AG08396 (cell line): Measurements from ENCODE around the gene TAS2R38.
"Not testable (repeated sequence)": the region's sequence is repeated elsewhere in the genome, so short reads cannot be mapped to it uniquely, and the experiment has no call there.

ENCODE experiments used
- DNase-seq: peaks from one replicate; pipeline ENCODE4 v3.0.0; 2012; ENCODE audit warnings: low spot score, mixed read lengths

TAS2R38 gene

DNA sequence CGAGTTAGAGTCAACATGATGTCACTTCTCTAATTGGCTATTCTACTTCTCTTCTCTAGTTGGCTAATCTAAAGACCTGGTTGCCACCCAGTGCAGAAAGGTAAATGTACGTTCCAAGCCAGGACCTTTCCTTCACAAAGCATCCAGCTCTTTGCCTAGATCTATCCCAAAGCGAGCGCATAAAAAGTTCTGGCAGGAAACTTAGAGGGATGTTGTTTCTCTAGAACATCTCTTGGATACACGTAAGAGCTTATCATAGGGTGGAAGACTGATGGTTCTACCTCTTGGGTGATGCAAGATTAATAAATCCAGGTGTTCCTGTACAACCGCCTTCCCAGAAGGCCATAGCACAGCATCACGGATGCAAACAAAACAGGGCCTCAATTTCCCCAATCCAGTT, at the start of gene TAS2R38:
TSS of gene TAS2R38 (minus strand) at position 101 of the 400 bp plus-strand sequence. CDS start at position 17, 84 bp downstream.
- no peak for DNase-seq

DNA sequence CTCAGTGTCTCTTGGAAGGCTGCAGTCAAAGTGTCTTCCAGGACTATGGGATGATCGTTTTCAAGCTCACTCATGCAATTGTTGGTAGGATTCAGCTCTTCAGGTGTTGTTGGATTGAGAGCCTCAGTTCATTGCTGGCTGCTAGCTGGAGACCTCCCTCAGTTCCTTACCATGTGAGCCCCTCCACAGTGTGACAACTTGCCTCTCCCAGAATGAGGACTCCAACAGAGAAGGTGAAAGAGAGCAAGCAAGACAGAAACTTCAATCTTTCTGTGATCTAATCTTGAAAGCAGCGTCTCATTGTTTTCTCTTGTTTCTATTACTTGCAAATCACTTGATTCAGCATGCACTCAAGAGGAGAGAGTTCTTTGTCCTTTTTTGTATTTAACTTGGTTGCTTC, 44.6 kb upstream of the TAS2R38 start:
- no peak for DNase-seq

GRCh38 chr7:142017451-142017850, 43.9 kb upstream of the TAS2R38 start:
- DNase-seq = no peak

GRCh38 chr7:142012825-142013511, 39.4 kb upstream of the TAS2R38 start:
- DNase-seq = no peak

- DNase-seq = no peak
Observed at GRCh38 chr7:142010952-142011548, 37.5 kb upstream of the TAS2R38 start.

- no peak for DNase-seq
Observed at GRCh38 chr7:142009187-142009586, 35.6 kb upstream of the TAS2R38 start.

DNA sequence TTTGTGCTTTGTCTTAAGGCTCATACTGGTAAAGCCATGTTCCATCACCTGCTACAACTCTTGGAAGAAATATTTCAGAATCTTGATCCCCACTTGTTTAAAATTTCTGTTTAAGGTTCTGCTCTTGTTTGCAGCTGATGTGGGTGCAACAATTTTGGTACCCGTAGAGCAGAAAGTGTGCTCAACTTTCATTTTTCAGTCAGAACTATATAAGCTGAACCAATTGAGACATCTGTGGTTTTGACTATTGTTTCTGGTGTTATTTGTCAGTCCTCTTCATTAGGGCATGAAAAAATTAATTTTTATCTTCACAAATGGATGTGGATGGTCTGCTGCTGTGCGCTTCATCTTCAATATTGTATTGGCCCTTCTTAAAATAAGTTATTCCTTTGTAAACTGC, 33.0 kb upstream of the TAS2R38 start:
- DNase-seq = no peak

DNA sequence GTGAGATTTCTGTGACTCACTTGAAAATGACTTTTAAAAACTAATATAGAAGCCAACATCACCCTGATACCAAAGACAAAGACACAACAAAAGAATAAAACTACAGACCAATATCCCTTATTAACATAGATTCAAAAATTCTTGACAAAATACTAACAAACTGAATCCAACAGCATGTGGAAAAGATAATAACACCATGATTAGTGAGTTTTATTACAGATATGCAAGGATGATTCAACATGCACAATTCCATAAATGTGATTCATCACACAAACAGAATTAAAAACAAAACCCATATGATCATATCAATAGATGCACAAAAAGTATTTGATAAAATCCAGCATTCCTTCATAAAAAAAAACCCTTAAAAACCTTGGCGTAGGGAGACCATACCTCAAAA, 28.6 kb upstream of the TAS2R38 start:
- no peak for DNase-seq

GRCh38 chr7:142001163-142001874, 27.7 kb upstream of the TAS2R38 start:
- DNase-seq = no peak

DNA sequence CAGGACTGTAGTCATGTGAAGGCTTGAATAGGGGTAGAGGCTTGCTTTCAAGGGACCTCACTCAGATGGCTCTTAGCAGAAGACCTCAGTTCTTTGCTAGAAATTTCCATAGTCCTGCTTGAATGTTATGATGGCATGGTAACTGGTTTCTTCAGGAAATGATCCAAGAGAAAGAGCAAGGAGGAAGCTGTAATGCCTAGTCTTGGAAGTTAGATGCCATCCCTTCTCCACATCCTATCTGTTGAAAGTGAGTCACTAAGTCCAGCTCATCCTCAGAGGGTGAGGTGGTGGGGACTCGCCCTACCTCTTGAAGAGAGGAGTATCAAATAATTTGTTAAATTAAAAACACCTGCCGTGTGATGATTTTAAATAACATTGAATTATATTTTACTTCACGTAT, 26.7 kb upstream of the TAS2R38 start:
- no peak for DNase-seq

DNA sequence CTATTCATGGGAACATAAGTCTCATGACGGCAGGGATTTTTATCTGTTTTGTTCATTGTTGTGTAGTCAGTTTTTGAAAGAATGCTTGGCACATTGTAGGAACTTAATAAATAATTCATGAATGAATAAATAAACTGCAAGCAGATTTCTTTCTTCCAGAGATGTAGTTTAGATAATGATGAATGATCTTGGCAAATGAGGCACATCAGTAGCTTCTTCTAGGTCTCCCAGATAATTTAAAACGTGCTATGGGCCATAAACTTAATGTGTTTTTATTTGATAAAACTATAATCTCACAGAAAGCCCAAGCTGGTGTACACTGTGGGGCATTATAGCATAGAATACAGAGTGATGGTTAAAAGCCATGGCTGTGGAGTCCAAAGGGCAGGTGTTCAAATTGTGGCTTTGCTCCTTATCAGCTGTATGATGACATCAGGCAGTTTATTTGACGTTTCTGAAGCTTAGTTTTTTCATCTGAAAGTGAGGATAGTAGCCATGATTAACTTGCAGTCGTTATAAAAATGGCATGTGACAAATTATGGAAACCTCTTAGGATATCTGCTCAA, 25.6 kb upstream of the TAS2R38 start:
- no peak for DNase-seq

GRCh38 chr7:141993354-141993753, 19.8 kb upstream of the TAS2R38 start:
- DNase-seq = no peak

DNA sequence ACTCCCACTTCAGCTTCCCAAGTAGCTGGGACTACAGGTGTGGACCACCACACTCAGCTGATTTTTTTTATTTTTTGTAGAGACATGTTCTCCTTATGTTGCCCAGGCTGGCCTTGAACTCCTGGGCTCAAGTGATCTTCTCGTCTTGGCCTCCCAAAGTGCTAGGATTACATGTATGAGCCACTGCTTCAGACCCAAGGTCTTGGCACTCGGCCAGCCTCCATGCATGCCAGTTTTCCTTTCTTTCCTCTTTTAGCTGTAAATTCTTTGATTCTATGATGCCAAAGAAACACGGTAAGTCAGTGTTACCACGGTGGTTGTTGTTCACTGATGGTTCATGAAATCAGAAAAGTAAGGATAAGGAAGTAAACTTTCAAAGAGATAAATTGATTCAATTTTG, 19.1 kb upstream of the TAS2R38 start:
- DNase-seq = no peak

- DNase-seq = no peak
Observed at GRCh38 chr7:141992156-141992555, 18.6 kb upstream of the TAS2R38 start.

GRCh38 chr7:141991140-141991539, 17.6 kb upstream of the TAS2R38 start:
- no peak for DNase-seq

DNA sequence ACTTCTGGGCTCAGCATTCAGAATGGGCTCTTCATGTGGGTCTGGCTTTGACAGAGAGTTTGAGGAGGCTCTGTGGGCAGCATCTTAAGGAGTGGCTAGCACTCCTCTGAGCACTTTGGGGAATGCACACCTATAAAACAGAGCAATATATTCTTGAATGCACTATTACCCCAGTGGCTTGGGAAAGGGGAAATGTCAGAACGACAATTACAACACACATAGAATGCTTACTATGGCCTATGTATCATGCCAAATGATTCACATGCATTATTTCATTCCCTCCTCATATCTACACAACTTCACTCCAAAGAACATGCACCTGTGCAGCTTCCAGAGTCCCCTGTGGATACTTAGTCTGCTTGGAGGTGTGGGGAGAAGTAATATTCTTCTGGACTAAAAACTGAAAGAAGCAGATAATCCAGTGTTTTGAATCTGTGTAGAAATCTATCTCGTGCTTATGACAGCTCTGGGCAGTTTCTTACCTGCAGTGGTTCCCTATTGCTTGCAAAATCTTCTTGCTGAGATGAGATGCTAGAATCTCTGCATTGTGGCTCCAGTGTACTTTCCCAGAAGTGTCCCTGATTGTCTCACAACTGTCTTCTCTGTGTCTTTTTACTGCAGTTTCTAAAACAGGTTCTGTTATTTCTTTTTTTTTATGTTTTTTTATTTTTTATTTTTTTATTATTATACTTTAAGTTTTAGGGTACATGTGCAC, 16.6 kb upstream of the TAS2R38 start:
- DNase-seq = no peak

DNA sequence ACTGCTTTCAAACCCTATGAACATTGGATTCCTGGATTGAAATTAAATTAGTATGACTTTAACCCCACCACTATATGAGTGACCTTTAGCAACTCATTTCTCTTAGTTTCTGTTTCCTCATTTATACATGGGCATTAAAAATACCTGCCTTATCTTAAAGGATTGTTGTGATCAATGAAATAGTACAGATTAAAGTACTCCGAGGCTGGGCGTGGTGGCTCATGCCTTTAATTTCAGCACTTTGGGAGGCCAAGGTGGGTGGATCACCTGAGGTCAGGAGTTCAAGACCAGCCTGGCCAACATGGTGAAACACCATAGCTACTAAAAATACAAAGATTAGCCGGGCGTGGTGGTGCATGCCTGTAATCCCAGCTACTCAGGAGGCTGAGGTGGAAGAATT, 14.2 kb upstream of the TAS2R38 start:
- not testable (repeated sequence) for DNase-seq

DNA sequence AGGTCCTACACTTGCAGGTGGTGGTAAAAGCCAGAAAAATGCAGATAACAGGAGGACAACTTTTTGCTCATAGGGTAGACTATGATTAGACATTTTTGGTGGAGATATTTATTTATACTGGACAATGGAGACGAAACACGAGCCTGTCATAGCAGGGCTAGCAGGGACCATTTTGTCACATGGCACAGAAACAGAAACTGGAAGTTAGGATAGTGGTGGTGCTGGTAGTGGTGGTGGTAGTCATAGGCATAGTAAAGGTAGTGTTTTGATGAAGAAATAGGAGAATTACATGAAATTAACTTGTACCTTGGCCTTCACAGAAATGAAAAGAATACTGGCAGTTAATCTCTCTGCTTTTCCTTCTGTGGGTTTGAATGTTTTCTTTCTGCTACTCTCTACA, 13.3 kb upstream of the TAS2R38 start:
- no peak for DNase-seq

DNA sequence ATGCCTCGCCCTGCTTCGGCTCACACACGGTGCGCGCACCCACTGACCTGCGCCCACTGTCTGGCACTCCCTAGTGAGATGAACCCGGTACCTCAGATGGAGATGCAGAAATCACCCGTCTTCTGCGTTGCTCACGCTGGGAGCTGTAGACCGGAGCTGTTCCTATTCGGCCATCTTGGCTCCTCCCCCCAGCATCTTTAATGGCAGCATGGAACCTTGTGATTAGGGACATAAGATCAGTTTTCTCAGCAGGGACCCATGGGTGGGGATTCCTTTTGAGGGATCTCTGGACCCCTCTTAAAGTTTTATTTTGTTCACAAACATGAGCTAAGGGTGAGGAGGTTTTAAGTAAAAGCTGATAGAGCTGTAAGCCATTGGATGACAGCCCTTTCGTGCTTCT, 12.4 kb upstream of the TAS2R38 start:
- not testable (repeated sequence) for DNase-seq

DNA sequence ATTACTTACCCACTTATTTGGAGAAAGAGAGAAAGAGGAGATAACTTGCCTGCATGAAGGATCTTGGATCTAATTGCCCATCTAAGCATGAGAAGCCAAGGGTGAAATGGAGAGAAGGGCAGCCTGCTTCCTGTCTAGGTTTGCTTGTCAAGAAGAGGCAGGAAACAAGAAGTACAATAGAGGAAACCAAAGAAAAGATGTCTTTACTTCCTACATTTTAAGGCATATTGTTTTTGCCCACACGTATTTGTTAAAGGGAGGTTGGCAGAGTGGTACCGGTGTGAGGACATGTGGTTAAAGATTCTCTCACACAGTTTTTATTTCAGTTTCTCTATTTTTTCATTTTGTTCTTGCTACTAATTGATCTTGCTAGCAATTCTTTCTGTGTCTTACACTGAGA, 6.0 kb upstream of the TAS2R38 start:
- no peak for DNase-seq

GRCh38 chr7:141978351-141978750, 4.8 kb upstream of the TAS2R38 start:
- DNase-seq = no peak

DNA sequence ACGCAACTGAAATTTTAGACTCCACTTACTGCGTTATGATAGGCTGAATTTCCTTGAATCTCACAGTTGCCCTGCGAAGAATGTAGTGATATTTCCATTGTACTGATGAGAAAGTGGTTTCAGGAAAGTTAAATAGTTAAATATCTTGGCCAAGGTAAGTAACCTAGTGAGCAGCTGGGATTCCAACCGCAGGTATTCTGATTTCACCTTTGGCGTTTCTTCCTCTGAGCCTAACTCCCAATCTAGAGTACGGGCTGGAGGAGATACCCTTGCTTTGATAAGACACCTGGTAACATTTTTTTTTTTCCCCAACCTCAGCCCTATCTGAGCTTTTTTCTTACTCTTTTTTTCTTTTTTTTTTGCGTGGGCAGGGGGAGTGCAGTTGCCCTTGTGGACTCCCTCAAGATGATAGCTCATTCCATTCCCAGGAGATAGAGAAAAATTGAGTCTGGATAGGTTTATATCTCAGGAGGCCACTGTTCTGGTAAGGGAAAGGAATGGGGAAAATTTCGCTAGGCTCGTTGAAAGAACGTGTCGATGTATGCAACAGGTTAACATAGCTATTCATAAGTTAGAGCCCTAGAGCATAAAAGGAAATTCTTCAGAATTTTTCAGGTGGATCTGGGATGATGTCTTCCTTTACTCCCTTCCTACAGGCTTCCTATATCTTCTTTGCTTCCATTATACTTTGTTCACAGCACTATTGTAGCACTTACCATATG, 3.1 kb upstream of the TAS2R38 start:
- no peak for DNase-seq
